ENCODE results near the gene DYNLL1.
"Not testable (repeated sequence)": the region's sequence is repeated elsewhere in the genome, so short reads cannot be mapped to it uniquely, and the experiment has no call there.

Gene DYNLL1

GRCh38 chr12:120473807-120474615 lies 21.9 kb upstream of the DYNLL1 start:
- DNase-seq (ENCODE audit: low read depth, low spot score), result no peak
- peak overlapping the region; percentile 88 for H3K27ac ChIP-seq

DNA sequence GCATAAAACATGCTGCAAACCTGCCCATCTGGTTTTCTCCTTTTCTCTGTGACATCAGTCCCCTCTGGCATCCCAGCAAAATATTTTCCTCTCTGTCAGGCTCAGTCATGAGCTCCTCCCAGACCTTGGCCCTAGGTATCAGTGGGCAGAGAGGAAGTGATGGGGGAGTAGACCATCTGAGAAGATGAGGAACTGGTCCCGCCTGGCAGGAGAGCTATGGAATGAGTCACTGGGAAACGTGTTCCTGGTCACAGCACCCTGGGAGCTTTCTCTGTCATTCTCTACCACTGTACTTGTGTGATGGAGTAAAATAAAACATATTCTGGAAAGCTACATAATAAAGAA lies 21.3 kb upstream of the DYNLL1 start:
- peak overlapping the region; percentile 88 for H3K27ac ChIP-seq
- DNase-seq (ENCODE audit: low read depth, low spot score), result peak; percentile 93

DNA sequence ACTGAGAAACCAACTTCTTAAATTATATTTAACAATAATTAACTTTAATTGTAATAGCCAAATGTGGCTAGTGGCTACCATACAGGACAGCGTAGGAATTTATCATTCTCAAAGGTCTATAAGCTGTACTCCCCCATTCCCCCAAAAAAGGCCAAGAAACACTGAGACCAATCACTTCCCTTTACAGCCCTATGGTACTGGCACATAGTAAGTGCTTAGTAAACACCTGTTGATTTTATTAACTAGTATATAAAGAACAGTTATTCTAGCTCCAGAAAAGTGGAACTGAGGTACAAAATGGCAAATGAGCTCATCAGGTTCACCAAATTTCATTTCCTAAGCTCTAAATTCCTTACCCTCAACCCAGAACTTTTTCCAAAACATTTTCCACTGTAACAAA lies 20.3 kb upstream of the DYNLL1 start:
- H3K27ac ChIP-seq, result peak overlapping the region; percentile 88
- DNase-seq (ENCODE audit: low read depth, low spot score), result no peak

GRCh38 chr12:120479458-120479857 lies 16.5 kb upstream of the DYNLL1 start:
- no peak for DNase-seq (ENCODE audit: low read depth, low spot score)
- H3K27ac ChIP-seq, result peak overlapping the region; percentile 35

- peak overlapping the region; percentile 35 for H3K27ac ChIP-seq
- DNase-seq (ENCODE audit: low read depth, low spot score), result no peak
Measured at GRCh38 chr12:120480211-120480610, 15.7 kb upstream of the DYNLL1 start.

DNA sequence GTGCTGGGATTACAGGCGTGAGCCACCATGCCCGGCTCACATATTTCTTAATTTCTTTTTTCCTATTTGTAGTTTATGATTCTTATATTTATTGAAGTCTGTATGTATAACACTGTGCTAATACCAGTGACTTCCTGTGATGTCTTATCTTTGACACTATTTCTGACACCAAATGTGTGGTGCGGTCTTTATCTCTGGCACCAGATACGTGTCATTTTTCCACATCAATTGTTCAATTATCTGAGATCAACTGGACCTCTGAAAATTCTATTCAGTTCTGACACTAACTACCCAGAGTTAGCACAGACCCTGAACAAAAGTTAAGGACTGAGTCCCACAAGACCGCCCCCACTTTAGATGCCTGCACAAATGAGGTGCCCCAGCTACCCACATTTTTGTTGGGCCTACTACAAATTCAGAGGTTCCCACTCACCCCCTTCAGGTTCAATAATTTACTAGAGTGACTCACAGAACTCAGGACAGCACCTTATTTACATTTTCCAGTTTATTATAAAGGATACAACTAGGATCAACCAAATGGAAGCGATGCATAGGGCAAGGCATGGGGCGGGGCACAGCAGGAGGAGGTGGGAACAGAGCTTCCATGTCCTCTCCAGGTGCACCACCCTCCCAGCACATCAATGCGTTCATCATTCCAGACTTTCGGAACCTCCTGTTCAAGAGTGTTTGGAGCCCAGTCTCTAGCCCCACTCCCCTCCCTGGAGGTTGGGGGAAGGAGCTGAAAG lies 14.7 kb upstream of the DYNLL1 start:
- no peak overlapping the region for H3K27ac ChIP-seq
- no peak for DNase-seq (ENCODE audit: low read depth, low spot score)

- no peak overlapping the region for H3K27ac ChIP-seq
- DNase-seq (ENCODE audit: low read depth, low spot score), result no peak
Measured at GRCh38 chr12:120483621-120484020, 12.3 kb upstream of the DYNLL1 start.

DNA sequence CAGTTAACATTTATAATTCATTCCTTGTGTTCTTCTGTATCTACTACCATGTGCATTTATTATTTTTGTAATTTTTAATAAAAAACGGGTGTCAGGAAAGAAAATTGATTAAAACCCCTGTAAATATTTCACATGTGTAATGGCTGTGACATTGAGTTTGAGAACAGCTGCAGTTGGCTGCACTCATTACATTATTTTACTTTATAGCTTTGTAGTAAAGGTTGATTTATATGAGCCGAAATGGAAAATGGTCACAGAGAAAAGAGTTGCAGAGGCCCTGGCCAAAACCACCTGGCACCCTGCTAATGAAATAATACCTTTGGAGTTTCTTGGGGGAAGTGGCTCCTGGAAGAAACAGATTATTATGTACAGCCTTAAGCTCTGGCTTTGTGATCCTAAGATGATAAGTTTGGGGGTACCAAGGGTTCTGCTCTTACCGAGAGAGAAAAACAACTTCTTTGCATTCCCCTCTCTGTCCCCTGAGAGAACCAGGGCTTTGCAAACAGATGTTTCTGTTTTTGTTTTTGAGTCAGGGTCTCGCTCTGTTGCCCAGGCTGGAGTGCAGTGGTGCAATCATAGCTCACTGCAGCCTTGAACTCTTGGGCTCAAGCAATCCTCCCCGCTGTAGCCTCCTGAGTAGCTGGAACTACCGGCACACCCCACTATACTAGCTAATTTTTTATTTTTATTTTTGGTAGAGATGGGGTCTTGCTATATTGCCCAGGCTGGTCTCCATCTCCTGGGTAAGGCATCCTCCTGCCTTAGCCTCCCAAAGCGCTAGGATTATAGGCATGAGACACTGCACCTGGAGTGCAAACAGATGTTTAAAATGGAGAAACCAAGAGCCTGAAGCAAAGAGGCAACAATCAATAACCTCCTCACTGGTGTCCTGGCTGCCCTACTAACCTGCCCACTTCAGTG lies 9.7 kb upstream of the DYNLL1 start:
- no peak overlapping the region for H3K27ac ChIP-seq
- DNase-seq (ENCODE audit: low read depth, low spot score), result no peak

GRCh38 chr12:120487552-120487951 lies 8.4 kb upstream of the DYNLL1 start:
- H3K27ac ChIP-seq; DNase-seq (ENCODE audit: low read depth, low spot score): not testable (repeated sequence)

- DNase-seq (ENCODE audit: low read depth, low spot score), result no peak
- no peak overlapping the region for H3K27ac ChIP-seq
Measured at GRCh38 chr12:120488057-120488640, 7.8 kb upstream of the DYNLL1 start.

DNA sequence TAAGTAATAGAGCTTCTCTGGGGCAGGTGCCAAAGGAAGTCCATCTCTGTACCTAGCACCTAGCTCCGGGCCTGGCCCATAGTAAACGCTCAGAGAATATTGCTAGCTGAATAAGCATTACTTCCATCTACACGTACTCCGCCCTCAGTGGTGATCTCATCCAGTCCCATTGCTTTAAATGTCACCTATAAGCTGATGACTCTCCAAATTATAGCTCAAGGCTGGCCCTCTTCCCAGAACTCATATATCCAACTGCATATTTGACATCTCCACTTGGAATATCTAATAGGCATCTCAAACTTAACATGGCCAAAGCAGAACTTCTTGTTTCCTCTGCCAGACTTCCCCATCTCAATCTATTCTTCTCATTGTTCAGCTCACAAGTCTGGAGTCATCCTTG lies 6.9 kb upstream of the DYNLL1 start:
- H3K27ac ChIP-seq, result no peak overlapping the region
- DNase-seq (ENCODE audit: low read depth, low spot score), result no peak

- DNase-seq (ENCODE audit: low read depth, low spot score), result no peak
- H3K27ac ChIP-seq, result no peak overlapping the region
Measured at GRCh38 chr12:120490325-120490724, 5.6 kb upstream of the DYNLL1 start.

DNA sequence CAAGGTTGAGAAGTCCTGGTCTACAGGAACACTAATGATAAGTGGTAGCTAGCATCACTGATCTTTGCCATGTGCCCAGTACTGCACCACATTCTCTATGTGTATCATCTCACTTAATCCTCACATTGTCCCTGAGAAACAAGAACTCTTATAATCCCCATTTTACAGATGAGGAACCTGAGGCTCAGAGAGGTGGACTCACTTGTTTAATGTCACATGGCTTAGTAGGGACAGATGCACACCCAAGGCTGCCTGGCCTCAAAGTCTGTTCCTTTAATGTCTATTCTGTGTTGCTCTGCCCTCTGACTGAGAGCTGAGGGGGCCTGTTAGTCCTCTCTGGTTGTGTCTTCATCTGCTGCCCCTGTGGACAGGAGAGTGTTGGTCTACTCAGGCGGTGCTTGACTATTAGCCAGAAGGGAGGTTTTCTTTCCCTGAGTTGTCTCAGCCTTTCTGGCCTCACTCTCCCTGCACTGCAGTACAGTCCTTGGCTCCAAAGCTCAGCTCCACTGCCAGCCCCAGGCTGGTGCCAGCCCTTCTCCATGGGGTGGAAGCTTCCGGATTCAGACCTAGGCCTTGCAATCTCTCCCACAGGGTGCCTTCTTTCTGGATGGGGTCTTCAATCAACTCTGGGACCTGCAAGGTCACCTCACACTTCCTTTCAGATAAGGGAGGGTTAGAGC lies 4.9 kb upstream of the DYNLL1 start:
- H3K27ac ChIP-seq, result no peak overlapping the region
- no peak for DNase-seq (ENCODE audit: low read depth, low spot score)

- H3K27ac ChIP-seq, result peak overlapping the region; percentile 70
- DNase-seq (ENCODE audit: low read depth, low spot score), result no peak
Measured at GRCh38 chr12:120495186-120495730, 655 bp upstream of the DYNLL1 start.

DNA sequence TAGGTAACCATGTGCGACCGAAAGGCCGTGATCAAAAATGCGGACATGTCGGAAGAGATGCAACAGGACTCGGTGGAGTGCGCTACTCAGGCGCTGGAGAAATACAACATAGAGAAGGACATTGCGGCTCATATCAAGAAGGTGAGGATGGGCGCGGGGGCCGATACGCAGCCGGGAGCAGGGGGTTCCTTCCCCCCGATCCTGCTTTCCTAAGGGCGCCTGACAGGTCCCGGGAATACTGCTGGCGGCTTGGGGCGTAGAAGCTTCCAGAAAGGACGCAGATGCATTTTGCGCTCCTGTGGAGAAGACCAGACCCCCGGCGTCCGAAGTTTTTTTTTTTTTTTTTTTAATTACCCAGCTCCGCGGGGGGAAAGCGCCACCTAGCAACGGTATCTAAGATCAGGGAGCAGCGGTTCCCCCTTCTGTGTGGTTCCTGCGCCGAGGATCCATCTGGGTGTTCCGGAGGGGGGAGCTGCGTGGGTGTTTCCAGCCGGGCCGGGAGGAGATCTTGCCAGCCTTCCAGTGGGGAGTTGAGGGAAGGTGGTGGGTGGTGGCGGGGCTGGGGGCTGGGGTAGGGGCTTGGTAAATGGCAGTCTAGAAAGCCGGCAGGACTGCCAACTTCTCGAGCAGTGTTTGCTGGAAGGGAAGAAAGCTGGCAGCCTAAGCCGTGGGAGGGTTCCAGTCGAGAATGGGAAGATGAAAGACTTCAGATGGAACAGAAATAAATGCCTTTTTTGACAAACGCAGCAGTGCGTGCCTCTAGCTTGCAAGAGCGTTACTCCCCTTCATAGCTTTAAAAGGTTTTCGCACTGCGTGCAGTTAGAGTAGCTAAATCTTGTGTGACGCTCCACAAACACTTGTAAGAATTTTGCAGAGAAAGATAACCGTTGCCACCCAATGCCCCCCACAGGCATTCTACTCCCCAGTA lies 764 bp downstream of the DYNLL1 start:
- DNase-seq (ENCODE audit: low read depth, low spot score), result no peak
- peak overlapping the region; percentile 70 for H3K27ac ChIP-seq

DNA sequence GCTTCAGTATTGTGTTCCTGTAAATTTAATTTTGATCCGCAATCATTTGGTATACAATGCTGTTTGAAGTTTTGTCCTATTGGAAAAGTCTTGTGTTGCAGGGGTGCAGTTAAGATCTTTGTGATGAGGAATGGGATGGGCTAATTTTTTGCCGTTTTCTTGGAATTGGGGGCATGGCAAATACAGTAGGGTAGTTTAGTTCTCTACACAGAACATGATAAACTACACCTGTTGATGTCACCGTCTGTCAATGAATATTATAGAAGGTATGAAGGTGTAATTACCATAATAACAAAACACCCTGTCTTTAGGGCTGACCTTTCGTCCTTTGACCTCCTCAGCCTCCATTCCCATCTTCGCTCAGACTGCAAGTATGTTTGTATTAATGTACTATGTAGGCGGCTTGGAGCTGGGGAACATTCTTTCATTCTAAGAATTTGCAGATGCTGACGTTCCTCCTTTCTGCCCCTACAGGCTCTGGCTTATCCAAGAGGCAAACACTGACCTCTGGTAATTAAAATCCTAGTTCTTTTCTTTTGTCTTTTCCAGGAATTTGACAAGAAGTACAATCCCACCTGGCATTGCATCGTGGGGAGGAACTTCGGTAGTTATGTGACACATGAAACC lies 1.7 kb downstream of the DYNLL1 start:
- no peak for DNase-seq (ENCODE audit: low read depth, low spot score)
- H3K27ac ChIP-seq, result no peak overlapping the region

GRCh38 chr12:120498870-120499515 lies 3.1 kb downstream of the DYNLL1 start:
- no peak for DNase-seq (ENCODE audit: low read depth, low spot score)
- H3K27ac ChIP-seq, result peak overlapping the region; percentile 17

DNA sequence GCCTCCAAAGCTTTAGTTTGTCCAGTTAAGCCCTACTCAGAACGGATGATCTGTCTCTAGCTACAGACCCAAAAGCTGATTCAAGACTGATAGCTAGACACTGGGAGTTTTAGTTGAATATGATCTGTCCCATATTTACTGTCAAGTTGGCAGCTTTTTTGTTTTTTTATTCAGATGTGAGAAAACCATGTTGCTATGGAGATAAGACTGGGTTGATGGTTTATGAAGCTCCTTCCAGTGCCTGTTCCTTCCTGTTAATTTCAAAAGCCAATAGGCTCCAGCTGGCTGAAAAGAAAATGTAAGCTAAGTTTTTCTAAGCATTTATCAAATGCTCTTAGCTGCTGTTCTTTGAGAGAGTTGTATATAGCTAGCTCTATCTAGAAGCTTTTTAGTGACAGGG lies 4.7 kb downstream of the DYNLL1 start:
- DNase-seq (ENCODE audit: low read depth, low spot score), result no peak

More for the DNA sequence above, 4.7 kb downstream of the DYNLL1 start:
- no peak overlapping the region for H3K27ac ChIP-seq

Data from epithelial cell of prostate (primary cell).